GM21526 (cell line): ENCODE results near the gene WASF2.
"Not testable (repeated sequence)": the region's sequence is repeated elsewhere in the genome, so short reads cannot be mapped to it uniquely, and the experiment has no call there.

Source experiments
- ATAC-seq: cut with Tn5 transposase; IDR thresholded peaks from one replicate; pipeline ENCODE4 v1.9.1; 2021; ENCODE audit warnings: moderate library complexity; ENCODE audit not compliant: unreplicated experiment, low FRiP score

WASF2 gene

DNA sequence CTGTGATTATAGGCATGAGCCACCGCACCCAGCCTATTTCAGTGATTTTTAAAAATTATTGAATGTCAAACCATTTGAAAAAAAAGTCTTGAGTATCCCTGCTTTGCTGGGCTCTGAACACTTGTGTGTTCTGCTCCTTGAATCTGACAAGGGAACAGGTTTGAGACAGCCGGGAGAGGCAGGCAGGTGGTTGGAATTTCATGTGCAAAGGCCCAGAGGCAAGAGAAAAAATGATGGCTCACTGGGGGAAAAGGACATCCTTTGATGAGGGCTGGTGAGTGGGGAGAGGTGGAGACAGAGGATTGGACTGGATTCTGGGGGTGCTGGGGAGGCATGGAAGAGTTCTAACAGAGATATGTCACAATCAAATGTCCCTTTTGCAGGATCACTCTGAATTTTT lies 13.1 kb upstream of the WASF2 start:
- no peak for ATAC-seq

DNA sequence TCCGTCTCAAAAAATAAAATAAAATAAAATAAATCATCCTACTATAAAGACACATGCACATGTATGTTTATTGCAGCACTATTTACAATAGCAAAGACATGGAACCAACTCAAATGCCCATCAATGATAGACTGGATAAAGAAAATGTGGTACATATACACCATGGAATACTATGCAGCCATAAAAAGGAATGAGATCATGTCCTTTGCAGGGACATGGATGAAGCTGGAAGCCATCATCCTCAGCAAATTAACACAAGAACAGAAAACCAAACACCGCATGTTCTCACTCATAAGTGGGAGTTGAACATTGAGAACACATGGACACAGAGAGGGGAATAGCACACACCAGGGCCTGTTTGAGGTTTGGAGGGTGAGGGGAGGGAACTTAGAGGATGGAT lies 11.2 kb upstream of the WASF2 start:
- ATAC-seq = not testable (repeated sequence)

DNA sequence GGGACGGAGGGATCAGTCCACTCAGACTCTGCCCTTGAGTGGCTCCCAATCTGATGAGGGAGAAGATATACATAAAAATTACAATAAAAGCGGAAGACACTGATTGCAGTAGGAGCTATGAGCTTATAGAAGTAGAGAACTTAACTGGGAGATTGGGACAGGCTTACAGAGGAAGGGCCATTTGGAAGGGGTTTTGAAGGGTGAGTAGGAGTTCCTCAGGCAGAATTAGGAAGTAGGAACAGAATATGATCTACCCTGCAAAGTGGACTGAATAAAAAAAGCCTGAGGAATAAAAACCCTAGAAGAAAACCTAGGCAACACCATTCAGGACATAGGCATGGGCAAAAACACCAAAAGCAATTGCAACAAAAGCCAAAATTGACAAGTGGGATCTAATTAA lies 9.2 kb upstream of the WASF2 start:
- ATAC-seq = no peak

DNA sequence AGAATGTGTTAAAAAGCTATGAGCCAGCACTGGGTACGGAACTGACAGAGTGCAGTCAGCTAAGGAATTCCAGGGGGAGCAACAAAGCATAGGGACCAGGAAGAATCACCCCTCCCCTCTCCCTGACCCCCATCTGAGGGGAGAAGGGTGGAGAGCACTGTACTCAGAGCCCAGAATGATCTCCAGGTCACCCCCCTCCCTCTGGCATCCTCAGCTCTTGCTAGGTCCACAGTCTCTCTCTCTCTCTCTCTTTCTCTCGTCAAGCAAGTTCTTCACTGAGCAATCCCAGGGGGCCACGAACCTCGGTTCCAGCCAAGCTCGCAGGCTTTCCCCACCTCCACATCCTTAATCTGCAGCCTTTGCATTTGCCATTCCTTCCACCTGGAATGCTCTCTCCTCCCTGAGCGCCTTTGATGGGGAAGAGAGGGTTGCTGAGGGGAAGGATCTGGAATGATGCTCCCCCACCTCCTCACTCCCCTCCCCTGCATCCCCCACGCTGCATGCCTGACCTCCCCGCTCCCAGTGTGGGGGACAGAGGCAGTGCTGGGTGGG lies 6.7 kb upstream of the WASF2 start:
- ATAC-seq = no peak

DNA sequence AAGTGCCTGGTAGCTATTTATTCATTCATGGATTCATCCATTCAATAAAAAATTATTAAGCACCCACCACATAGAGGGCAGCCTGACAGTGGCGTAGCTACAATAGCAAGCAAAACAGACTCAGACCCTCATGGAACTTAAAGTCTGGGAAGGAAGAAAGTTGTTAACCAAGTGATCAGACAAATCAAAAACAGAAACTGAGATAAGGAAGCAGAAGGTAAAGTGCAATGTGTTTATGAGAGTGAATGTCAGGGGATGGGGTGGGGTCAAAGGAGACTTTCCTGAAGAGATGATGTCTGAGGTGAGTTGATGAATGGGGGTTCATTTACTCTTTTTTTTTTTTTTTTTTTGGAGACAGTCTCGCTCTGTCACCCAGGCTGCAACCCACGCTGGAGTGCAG lies 2.8 kb upstream of the WASF2 start:
- ATAC-seq = no peak

DNA sequence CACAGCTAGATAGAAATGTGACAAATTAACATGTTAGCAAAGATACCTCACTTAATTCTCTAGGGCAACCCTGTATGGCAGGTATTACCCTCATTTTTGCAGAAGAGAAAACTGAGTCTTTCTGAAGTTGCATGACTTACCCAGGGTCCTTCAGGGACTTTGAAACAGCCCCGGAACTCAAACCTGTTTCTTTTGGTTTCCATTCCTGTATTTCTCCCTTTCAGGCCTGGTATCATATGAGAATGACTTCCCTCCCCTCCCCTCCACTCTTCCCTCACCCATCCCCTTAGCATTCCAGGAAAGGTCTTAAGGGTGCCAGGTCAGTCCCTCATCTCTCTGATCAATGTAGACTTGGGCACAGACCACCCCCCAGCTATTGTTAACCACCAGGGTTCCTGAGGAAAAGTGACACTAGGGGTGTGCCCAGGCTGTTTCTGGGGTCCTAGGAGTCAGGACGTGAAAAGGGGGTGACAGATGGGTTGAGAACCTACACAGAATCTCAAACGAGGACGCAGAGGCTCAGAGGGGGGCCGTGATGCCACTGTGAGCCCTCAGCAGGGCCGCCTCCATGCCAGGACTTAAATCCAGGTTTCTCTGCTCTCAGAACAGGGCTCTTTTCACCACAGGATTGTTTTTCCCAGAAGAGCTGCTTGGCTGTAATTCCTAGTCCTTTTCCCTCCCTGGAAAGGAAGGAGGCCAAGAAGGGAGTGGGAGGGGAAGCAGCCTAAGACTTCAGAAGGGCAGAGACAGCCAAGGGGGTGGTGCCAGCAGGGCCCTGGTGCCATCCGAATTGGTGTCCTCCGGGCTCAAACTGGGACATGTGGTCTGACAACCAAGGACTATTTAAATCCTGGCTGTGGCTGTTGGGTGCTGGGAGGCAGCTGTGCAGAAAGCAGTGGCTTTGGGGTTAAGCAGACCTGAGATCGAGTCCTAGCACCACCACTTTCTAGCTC lies 2.1 kb upstream of the WASF2 start:
- ATAC-seq = no peak

DNA sequence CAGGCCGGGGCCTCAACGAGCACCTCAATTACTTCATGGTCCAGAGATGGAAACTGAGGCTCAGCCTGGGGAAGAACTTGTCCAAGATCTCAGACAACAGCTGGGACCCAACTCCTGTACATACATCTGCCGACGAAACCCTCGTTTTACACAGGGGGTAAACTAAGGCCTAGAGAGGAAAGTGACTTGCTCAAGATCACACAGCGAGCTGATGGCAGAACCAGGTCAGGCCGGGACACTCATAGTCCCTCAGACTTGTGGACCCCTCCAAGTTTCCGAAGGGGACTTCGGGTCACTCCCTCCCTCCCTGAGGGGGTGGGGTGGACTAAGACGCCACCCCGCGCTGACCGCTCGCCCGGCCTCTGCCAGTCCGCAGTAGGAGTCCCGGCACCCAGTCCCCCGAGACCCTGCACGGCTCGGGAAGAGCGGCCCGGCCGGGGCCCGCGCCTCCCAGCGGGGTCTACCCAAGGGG lies 430 bp downstream of the WASF2 start:
- ATAC-seq = no peak

DNA sequence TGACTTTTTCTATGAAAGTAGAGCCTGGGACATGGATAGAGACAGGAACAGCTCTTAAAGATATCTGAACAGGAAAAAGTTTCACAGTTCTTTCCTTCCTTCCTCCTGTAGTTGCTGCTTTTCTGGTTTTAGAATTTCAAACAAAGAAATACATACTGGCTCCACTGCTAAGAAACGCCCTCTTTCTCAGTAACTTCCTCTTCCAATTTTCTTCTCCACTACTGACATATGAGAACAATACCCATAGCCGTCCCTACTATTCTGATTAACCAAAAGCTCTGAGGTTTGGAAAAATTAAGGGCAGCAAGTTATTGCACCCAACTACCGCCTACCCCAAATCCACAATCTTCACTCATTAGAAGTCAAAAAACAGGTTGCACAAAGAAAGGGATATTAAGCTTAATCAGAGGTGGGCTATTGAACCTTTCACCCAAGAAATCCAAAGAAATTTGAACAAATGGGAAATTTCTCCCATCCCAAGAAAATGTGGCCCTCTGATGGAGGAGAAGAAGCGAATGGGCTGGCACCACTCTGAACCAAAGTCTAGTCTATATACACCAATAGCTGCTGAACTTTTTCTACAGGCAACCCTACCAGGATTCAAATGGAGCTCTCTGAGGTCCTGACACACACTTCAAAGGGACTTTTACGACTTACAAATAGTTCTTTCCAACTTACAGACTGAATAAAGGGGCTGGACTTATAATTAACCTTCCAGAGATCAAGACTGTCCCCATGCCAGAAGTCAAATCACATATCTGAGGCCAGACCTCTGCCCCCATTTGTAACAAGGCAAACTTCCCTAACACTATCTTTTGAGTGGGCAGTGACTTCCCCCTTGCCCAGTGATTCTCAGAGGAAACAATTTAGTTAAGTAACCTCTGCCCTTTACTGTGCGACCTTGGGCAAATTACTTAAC lies 1.7 kb downstream of the WASF2 start:
- no peak for ATAC-seq

DNA sequence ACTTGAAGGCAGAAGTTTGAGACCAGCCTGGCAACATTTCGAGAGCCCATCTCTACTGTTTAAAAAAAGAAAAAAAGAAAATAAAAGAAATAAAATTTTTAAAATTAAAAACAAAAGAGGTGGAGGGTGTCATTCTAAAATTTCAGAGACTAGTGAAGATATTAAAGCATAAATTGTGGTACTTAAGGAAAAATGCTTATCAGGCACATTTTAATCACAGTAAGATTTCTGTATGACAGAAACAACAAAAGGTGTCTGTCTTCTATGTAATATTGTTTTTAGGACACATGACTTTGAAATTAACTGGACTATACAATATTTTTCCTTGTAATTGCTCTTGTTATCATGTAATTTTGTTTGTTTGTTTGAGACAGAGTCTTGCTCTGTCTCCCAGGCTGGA lies 4.6 kb downstream of the WASF2 start:
- ATAC-seq = no peak

DNA sequence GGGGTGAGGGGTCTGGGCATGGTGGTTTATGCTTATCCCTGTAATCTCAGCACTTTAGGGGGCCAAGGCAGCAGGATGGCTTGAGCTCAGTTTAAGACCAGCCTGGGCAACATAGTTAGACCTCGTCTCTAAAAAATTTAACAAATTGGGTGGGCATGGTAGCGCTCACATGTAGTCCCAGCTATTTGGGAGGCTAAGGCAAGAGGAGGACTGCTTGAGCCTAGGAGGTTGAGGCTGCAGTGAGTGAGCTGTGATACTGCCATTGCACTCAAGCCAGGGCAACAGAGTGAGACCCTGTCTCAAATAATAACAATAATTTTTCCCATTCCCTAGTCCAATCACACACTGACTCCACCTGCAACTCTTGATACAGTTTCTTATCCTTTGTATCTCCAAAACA lies 6.3 kb downstream of the WASF2 start:
- ATAC-seq = no peak

DNA sequence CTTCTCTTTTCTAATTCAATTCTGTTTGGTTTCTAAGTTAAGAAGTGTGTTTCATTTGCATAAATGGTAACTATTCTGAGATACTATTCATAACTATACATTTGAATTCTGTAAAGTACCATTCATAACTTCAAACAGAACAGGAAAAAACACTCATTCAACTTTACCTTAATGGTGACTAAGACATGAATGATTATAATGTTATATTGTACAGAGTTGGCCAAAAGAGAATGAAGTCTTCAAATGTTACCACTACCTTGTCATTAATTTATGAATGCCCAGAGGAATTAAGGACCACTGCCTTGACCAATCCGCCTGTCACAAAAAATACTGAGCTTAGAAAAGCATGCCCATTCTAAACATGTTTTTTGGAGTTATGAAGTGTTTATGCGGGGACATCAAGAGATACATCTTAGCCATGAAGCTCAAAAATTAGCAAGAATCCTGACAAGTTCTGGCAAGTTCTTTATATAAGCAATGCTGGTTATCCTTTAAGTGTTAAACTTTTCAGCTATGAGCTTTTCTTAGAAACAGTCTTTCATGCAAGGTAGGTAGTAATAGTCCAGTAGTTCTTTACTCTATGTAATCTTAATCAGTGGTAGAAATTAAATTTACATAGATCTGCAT lies 7.9 kb downstream of the WASF2 start:
- no peak for ATAC-seq

DNA sequence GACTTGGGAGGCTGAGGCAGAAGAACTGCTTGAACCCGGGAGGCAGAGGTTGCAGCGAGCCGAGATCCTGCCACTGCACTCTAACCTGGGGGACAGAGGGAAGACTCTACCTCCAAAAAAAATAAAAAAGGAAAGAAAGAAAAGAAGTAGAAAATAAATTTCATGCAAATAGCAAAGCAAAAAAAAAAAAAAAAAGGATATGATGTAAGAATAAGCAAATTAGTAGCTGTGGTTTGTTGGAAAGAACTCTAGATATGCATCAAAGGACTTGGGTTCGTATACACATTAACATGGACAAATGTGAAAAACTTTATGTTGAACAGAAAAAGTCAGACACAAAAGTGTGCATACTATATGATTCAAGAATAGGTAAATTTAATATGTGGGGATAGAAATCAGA lies 11.9 kb downstream of the WASF2 start:
- no peak for ATAC-seq

DNA sequence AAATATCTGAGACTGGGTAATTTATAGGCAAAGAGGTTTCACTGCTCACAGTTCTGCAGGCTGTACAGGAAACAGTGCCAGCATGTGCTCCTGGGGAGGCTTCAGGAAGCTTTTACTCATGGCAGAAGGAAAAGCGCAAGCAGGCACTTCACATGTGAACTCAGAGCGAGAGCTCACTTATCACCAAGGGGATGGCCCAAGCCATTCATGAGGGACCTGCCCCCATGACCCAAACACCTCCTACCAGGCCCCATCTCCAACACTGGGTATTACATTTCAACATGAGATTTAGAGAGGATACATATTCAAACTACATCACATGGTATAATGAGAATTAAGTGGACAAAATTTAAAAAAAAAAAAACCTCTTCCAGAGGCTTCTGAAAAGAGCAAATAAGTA lies 13.7 kb downstream of the WASF2 start:
- ATAC-seq = no peak

DNA sequence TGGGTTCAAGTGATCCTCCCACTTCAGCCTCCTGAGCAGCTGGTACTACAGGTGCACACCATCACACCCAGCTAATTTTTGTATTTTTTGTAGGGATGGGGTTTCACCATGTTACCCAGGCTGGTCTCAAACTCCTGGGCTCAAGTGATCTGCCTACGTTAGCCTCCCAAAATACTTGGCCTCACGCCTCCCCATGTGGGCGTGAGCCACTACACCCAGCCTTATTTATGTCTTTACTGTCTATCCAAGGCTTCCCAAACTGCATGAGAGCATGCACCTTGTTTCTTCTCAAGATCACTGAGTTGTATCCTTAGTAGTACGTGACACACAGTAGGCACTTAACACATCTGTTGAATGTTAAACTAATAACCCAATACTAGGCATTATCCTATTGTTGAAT lies 14.2 kb downstream of the WASF2 start:
- no peak for ATAC-seq

DNA sequence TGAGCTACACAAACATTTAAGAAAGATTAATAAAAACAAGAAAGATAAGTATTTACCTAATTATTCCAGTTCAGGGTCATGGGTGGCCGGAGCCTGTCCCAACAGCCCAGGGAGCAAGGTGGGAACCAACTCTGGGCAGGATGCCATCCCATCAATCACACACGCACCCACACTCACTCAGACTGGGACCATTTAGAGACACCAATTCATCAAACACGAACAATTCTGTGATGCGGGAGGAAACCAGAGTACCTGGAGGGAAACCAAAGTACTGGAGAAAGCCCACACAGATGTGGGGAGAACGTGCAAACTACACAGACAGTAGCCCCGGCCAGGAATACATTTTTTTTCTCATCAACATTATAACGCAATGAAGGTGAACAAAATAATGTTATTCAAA lies 16.2 kb downstream of the WASF2 start:
- no peak for ATAC-seq

DNA sequence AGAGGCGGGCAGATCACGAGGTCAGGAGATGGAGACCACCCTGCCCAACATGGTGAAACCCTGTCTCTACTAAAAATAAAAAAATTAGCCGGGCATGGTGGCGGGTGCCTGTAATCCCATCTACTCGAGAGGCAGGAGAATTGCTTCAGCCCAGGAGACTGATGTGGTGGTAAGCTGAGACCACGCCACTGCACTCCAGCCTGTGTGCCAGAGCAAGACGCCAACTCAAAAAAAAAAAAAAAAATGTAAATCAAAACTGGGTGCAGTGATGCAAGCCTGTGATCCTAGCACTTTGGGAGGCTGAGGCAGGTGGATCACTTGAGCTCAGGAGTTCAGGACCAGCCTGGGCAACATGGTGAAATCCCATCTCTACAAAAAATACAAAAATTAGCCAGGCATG lies 17.9 kb downstream of the WASF2 start:
- not testable (repeated sequence) for ATAC-seq

DNA sequence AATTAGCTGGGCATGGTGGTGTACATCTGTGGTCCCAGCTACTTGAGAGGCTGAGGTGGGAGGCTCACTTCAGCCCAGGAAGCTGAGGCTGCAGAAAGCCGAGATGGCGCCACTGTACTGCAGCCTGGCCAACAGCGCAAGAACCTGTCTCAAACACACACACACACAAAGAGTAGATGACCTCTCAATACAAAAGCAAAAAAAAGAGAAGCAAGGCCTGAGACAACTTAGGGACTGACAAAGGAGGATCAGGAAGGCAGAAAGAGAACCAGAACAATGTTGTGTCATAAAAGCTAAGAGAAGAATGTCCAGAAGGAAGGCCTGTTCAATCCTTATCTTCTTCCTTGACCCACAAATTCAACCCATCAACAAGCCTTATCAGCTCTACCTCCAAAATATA lies 18.5 kb downstream of the WASF2 start:
- no peak for ATAC-seq

DNA sequence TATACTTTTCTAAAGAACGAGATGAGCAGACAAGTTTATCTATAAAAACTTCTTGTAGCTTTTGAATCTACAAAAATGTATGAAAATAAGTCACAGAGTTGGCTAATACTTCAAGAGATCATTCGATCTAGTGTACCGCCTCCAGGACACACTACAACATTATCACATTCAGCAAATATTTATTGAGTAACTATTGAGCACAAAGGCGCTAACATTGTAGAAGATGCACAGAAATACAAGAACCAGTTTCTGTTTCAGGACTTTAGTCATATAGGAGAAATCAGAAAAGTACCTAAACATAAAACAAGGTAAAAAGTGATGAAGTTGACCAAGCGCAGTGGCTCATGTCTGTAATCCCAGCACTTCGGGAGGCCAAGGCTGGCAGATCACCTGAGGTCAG lies 20.6 kb downstream of the WASF2 start:
- ATAC-seq = no peak

DNA sequence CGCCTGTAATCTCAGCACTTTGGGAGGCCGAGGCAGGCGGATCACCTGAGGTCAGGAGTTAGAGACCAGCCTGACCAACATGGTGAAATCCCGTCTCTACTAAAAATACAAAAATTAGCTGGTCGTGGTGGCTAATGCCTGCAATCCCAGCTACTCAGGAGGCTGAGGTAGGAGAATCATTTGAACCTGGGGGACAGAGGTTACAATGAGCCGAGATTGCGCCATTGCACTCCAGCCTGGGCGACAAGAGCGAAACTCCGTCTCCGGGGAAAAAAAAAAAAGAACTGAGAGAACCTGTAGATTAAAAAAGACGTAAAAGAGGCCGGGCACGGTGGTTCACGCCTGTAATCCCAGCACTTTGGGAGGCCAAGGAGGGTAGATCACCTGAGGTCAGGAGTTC lies 21.6 kb downstream of the WASF2 start:
- not testable (repeated sequence) for ATAC-seq

DNA sequence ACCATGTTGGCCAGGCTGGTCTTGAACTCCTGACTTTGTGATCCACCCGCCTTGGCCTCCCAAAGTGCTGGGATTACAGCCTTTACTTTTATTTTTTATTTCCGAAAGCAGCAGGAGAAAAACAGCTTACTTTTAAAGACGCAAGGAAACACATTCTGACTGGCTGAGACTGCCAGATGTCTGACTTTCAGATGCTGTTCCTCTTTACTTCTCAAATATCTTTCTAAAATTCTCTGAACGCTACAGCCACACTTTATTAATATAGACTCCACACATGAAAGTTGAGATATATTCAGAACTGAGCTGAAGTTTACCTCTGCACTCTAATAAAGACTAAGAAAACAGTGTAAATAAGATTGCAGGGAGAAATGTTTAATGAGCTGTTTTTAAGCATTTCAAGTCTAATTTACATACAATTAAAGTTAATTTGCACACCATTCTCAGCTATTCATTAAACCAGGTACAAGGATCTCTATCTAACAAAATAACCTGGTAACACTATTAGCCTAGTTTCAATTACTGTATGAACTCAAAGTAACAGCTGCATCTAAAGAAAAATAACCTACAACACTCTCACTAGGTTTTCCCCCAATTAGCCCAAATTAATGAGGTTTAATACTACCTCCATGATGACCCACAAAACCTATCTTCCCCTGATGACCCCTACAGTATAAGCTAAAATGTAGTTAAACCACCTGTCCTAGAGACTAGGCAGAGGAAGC lies 24.9 kb downstream of the WASF2 start:
- no peak for ATAC-seq
